Dermis blood vessel endothelial cell (primary cell): Measurements from ENCODE around the gene SMIM38. TPM values are rescaled to one million over a fixed set of nuclear protein-coding genes. Genes with fewer than 3 reads are reported as not detected.
"Not testable (repeated sequence)": the region's sequence is repeated elsewhere in the genome, so short reads cannot be mapped to it uniquely, and the experiment has no call there.

Source experiments
- DNase-seq: peaks from one replicate; pipeline ENCODE4 v3.0.0; 2010
- total RNA-seq: library from RNA; depleted of rRNA; stranded (reverse); fragments of >200 nt; gene quantifications from 2 replicates; pipeline ENCODE4 v1.2.3, GENCODE V29; 2014

Gene SMIM38
- total RNA-seq, 1 donor from 2014 or later: 0.17 TPM

DNA sequence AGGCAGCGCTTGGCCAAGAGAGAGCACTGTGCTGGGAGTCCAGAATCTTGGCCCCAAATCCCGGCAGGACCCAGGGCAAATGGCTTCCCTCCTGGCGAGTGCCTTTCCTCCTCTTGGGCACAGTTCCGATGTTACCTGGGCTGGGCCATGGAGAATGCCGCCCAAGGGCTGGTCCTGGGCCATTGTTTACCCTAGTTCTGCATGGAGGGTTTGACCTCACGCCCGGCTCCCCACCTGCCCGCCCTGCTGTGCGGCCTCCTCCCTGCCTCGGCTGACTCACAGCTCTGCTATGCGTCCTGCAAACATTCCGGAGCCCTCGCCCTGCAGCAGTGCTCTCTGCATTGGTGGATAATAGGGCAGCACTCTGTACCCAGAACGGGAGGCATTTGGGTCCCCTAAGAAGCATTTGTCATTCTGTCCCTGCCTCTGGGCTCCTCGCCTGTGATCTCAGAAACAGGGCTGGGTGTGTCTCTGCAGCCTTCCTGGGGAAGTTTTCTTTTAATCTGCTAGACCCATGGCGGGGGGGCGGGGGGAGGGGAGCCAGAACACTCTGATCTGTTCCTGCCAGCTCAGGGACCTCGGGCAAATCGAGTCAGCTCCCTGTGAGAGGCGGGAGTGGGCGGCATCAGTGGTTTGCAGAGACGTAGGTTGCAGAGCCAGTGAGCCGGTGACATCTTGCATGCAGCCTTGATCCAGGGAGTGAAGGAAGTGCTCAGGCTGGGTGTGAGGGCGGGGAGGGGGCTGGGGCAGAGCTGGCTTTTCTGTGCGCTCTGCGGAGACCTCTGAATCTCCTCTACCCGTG lies 32.9 kb upstream of the SMIM38 start:
- peak; percentile 83 for DNase-seq

DNA sequence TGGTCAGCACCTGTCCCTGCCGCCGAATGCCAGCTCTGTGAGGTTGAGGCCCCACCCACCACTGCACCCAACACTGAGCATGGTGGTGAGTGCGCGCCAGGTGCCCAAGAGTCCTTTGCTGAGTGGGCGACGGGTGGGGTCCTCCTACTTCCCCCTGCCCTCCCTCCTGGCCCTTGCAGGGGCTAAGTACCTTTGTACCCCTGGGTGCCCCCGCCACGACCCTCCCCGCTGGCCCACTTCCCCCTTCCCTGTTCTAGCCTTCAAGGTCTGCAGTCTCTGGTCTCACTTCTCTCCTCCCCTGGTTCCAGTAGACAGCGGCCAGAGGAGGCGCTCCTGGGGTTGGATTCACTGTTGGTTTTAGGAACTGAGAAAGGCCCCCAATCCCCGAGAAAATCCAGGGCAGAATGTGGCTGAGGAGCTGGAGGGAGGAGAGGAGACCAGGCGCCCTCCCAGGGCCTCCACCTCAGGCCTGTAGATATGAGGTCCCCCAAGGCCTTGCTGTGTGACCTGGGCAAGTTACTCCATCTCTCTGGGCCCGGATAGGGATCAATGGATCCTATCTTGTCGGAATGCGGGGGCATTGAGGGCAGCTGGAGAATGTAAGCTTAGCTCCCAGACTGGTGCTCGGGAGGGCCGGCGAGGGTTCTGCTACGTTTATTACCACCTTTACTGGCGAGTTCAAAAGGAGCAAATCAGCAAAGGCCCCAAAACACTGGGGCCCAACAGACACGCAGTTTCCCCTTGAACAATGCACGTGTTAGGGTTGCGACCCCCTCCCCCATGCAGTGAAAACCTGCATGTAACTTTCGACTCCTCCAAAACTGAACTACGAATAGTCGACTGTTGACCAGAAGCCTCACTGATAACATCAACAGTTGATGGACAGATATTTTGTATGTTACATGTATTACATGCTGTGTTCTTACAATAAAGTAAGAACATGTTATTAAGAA lies 31.9 kb upstream of the SMIM38 start:
- no peak for DNase-seq

GRCh38 chr11:69125861-69126260 lies 29.9 kb upstream of the SMIM38 start:
- no peak for DNase-seq

DNA sequence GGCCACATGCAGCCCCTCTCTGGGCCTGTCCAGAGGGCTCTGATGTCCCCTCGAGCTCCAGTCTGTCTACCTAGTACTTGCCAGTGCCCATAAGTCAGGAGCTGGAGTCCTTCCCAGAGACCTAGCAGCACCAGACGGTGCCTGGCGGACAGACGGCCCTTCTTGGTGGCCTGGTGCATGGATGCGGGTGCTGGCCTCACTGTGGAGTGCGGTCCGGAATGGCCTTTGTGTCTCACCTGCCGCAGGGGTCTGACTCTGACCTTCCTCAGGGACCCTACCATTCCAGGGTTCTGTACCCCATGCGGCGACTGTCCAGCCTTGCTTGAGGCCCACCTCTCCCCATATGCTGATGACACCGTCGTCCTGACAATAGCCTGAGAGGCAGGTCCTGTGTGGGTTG lies 29.4 kb upstream of the SMIM38 start:
- DNase-seq: no peak

DNA sequence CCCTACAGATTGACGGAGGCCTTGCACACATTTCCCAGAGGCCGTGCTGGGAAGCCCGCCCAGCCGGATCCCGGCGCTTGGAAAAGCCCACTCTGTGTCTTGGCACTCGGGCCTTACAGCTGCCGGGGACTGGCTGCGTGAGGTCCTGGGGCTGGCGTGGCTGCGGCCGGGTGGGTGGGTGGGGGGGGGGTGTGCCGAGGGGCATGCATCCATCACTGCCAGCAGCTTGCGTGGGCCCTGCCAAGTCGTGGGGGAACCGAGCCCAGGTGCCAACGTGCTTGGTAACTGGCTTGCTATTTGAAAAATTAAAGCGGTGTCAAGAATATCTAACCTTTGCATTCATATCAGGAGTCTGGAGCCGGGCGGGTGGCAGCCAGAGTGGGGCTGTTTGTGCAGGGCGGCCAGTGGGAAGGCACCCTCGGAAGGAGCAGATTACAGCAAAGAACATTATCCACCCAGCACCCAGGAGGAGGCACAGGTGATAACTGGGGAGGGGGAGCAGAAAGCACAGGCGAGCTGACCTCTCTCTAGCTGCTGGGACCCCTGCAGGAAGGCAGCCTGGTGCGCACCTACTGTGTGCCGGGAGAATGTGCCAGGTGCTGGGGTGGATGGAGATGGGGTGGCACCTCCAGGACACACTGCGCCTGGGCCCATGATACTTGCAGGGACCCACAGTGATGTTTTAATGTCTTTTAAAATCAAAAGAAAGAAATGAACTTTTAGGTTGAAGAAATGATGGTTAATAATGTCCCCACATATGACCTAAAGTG lies 28.5 kb upstream of the SMIM38 start:
- no peak for DNase-seq

GRCh38 chr11:69127884-69128283 lies 27.9 kb upstream of the SMIM38 start:
- no peak for DNase-seq

DNA sequence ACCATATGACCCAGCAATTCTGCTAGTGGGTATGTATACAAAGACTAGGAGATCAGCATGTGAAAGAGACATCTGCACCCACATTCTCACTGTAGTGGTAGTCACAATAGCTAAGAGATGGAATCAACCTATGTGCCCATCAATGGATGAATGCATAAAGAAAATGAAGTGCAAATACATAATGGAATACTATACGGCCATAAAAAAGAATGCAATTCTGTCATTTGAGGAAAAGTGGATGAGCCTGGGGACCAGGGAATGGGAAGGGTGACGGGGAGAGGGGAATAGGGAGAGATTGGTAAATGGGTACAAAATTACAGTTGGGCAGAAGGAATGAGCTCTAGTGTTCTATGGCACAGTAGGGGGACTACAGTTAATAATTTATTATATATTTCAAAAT lies 26.7 kb upstream of the SMIM38 start:
- DNase-seq: no peak

DNA sequence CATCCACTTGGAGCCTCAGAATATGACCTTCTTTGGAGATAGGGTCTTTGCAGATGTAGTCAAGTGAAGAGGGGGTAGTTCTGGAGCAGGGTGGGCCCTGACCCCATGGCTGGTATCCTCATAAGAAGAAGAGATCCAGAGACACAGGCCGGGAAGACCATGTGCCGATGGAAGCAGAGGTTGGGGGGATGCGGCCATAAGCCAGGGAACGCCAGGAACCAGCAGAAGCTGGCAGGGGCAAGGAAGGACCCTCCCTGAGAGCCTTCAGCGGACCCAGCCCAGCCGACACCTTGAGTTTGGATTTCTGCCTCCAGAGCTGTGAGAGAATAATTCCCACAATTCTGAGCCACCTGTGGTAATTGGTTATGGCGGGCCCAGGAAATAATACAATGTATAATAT lies 26.1 kb upstream of the SMIM38 start:
- no peak for DNase-seq

GRCh38 chr11:69130654-69131053 lies 25.1 kb upstream of the SMIM38 start:
- DNase-seq: no peak

- no peak for DNase-seq
Observed at GRCh38 chr11:69131121-69131566, 24.6 kb upstream of the SMIM38 start.

DNA sequence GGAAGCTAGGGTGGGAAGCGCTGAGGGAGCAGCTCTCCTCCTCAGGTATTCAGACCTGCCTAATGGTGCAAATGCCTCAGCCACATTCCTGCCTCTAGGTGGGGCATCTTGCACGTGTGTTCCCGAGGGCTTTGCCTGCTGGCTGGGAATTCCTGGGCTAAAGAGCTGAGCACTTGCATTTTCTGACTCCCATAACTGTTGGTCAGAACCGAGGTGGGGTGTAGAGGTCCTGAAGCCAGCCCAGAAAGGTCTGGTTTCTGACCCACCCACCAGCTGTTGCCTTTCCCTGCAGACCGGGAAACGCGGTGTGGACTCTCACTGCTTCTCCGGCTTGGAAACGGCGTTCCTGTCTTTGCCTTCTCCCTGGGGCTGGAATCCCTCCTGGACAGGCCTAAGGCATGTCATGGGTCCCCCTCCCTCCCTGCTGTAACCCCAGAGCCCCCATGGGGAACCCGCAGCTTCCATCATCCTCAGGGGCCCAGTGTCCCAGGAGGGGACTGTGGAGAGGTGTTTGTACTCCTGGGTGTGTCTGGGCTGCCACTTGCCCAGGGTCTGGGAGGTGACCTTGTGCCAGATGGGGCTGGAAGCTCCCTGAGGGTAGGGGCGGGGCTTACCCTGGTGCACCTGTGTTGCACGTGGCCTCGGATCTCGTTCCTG lies 24.0 kb upstream of the SMIM38 start:
- DNase-seq: peak; percentile 87

DNA sequence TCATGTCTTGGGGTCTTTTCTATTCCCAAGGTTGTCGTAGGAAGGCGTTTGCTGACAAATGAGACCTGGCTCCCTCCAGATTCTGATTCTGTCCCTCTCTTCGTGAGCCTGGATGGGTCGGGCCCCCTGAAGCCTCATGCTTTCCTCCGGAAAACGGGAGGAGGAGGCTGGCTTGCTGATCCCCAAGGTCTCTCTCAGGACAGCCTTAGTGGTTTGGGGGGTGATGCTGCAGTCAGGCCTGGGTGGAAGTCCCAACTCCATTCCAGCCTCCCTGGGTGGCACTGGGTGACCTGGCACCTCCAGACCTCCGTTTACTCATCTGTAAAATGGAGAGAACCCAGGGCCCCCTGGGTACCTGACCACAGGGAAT lies 23.4 kb upstream of the SMIM38 start:
- DNase-seq: no peak

- no peak for DNase-seq
Observed at GRCh38 chr11:69133251-69133650, 22.5 kb upstream of the SMIM38 start.

GRCh38 chr11:69134182-69134581 lies 21.6 kb upstream of the SMIM38 start:
- DNase-seq: not testable (repeated sequence)

- DNase-seq: no peak
Observed at GRCh38 chr11:69134957-69135356, 20.8 kb upstream of the SMIM38 start.

DNA sequence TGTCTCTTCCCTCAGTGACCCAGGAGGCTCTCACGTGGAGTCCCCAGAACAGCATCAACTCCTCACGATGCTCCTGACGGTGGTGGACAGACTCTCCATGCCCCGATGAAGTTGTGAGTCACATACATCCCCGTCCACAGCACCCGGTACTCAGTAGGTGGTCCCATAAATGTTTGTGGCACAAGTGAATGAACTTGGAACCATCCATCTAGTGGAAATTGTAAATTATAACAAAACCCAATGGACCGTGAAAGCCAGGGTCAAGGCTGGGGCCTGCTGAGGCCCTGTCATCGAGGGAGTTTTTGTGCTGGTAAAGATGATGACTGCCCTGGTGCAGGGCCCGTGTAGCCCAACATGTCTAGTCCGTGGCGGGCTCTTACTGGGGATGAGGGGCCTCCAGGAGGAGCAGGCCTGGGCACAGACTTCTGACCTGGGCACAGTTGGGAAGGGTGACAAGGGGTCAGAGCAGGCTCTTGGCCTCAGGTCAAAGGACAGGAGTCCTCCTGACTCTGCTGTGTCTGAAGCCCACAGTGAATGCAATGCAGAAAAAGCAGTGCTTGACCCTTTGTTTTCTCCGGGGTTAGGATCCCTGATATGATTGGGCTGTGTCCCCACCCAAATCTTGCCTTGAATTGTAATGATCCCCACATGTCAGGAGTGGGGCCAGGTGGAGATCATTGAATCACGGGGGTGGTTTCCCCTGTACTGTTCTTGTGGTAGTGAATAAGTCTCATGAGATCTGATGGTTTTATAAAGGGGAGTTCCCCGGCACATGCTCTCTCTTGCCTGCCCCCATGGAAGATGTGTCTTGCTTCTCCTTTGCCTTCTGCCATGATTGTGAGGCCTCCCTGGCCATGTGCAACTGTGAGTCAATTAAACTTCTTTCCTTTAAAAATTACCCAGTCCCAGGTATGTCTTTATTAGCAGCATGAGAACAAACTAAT lies 20.0 kb upstream of the SMIM38 start:
- DNase-seq: no peak

- DNase-seq: no peak
Observed at GRCh38 chr11:69136471-69136870, 19.3 kb upstream of the SMIM38 start.

DNA sequence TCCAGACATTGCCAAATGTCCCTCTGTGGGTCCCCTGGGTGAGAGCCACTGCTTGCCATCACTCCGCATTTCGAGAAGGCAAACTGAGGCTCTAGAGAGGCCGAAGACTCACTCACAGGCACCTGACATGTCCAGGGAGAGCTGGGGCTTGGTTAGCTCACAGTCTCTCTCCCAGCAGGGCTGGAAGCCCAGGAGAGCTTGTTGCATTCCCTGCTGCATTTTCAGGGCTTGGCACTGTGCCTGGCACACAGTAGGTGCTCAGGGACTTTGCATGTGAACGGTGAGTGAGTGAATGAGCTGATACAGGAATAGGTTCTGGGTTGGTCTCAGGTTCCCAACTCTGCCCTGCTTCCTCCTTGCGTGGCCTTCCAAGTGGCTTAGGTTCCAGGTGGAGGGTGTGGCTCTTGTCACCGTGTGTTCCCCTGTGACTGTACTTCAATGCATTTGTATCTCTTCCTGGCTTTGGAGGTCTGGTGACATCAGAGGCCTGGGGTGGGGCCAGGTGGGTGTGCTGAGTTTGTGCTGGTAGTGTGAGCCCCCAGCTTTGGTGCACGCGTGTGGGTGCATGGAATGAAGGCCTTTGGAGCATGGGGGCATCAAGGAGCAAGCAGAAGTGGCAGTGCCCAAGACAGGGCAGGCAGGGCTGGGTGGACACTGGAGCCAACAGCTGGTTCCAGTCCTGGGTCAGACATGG lies 18.4 kb upstream of the SMIM38 start:
- DNase-seq: no peak

GRCh38 chr11:69138265-69138664 lies 17.5 kb upstream of the SMIM38 start:
- no peak for DNase-seq

- not testable (repeated sequence) for DNase-seq
Observed at GRCh38 chr11:69140161-69140560, 15.6 kb upstream of the SMIM38 start.

- no peak for DNase-seq
Observed at GRCh38 chr11:69140635-69141034, 15.1 kb upstream of the SMIM38 start.
